Gastrocnemius medialis (tissue), 4 donors: ENCODE results near the gene ST7L. TPM values are rescaled to one million over a fixed set of nuclear protein-coding genes. Genes with fewer than 3 reads are reported as not detected.

ENCODE experiments used
- ATAC-seq, 2 donors: fragments of 150-250 bp; one replicate each; pipeline ENCODE4 v1.9.1; 2016
- DNase-seq, 2 donors: peaks; one replicate each; pipeline ENCODE4 v3.0.0-alpha.2; 2019
- H3K27ac ChIP-seq, 4 donors: fragments of 200-600 bp; sonication (generic); 1 replicate in 1 of 4; 2 replicates in 3 of 4; pipeline ENCODE4 v1.5.1; 2016 to 2018; ENCODE audit warnings: mild to moderate bottlenecking in 2 of 4, moderate library complexity in 1 of 4
- H3K27me3 ChIP-seq, 3 donors: fragments of 200-600 bp; sonication (generic) in 2 of 3; 1 replicate in 1 of 3; 2 replicates in 2 of 3; pipeline versions ENCODE4 v1.5.1 to v1.6.0; 2016 to 2019; ENCODE audit warnings: mild to moderate bottlenecking in 1 of 3, moderate library complexity in 1 of 3
- H3K36me3 ChIP-seq, 2 donors: fragments of 200-600 bp; sonication (generic) in 1 of 2; one replicate each; pipeline ENCODE4 v1.5.1; 2017 to 2018
- H3K4me1 ChIP-seq, 2 donors: fragments of 200-600 bp; sonication (generic) in 1 of 2; one replicate each; pipeline ENCODE4 v1.5.1; 2016 to 2017; ENCODE audit warnings: mild to moderate bottlenecking in 2 of 2
- H3K4me3 ChIP-seq, 4 donors: fragments of 200-600 bp; sonication (generic) in 3 of 4; 1 replicate in 1 of 4; 2 replicates in 3 of 4; pipeline ENCODE4 v1.5.1; 2016 to 2019; ENCODE audit warnings: mild to moderate bottlenecking in 2 of 4
- H3K9me3 ChIP-seq, 3 donors: fragments of 200-600 bp; sonication (generic) in 2 of 3; 1 replicate in 1 of 3; 2 replicates in 2 of 3; pipeline ENCODE4 v1.5.1; 2016 to 2019
- CTCF ChIP-seq, 5 experiments: fragments of 450-650 bp in 3 of 5; fragments of 200-600 bp in 2 of 5; sonication (generic) in 2 of 5; IDR thresholded peaks in 4 of 5; conservative IDR thresholded peaks in 1 of 5; 1 replicate in 4 of 5; 2 replicates in 1 of 5; pipeline ENCODE4 v1.5.1; 2016 to 2019; ENCODE audit warnings: antibody characterized with exemption in 5 of 5, mild to moderate bottlenecking in 3 of 5, moderate library complexity in 3 of 5
- POLR2A ChIP-seq, 2 donors: fragments of 450-650 bp; IDR thresholded peaks; one replicate each; pipeline ENCODE4 v1.6.1; 2017; ENCODE audit warnings: antibody characterized with exemption in 2 of 2, mild to moderate bottlenecking in 2 of 2, moderate library complexity in 2 of 2
- in situ Hi-C, 4 donors: fragments of 200-750 bp; cut with MboI; loops; one replicate each; pipeline versions ENCODE4 v1.15.0 to v1.8.0; 2017; ENCODE audit warnings: low sequenced_read_pairs in 4 of 4
- intact Hi-C: fragments of 100-400 bp; cut with DNase I; formaldehyde crosslinking; loops from one replicate; pipeline ENCODE4 v1.15.1; 2023; ENCODE audit warnings: low total_unique reads
- total RNA-seq, 4 donors: library from RNA; depleted of rRNA; stranded (reverse); fragments of >200 nt; gene quantifications; one replicate each; pipeline versions ENCODE4 v1.1.0 to v1.2.3, GENCODE V29; 2016

Gene ST7L
- total RNA-seq, 4 donors from 2014 or later = 9.6 to 16.7 (median 15.0) TPM

GRCh38 chr1:112629256-112629655 is 10.3 kb upstream of the ST7L start:
- intact Hi-C loops (loop anchor here (5.0 kb wide), 1 partner anchor 43 kb away; the partner anchor contains the start of gene MOV10), in situ Hi-C loops (loop anchor here in 2 of 4 donors (10.0 kb wide), 1 partner anchor 76 kb away; the partner anchor contains the start of gene RHOC (in 2 of the 2))
- Histone ChIP-seq H3K4me1 (peaks cover 36 to 39% of the 10 kb centered on the region in 2 donors), H3K36me3 (peaks cover 0 to 4% of the 10 kb centered on the region in 2 donors), H3K27me3 (no peaks in the 10 kb centered on the region), H3K27ac (peak overlapping the region in 2 of 4 donors; percentile 76 to 97), H3K4me3 (no peak overlapping the region), H3K9me3 (no peaks in the 10 kb centered on the region)
- ATAC-seq (no peak), DNase-seq (no peak)
- TF ChIP-seq CTCF (IDR thresholded peaks at IDR 0.05 in 4 of 5, conservative IDR thresholded peaks at IDR 0.05 in 1 of 5) (no peak), POLR2A (IDR thresholded peaks at IDR 0.05) (no peak)

- Histone ChIP-seq H3K4me1 (peaks cover 30 to 39% of the 10 kb centered on the region in 2 donors), H3K27ac (peak overlapping the region; percentile 65 to 97 (median 74)), H3K27me3 (no peaks in the 10 kb centered on the region), H3K36me3 (peaks cover 0 to 4% of the 10 kb centered on the region in 2 donors), H3K9me3 (no peaks in the 10 kb centered on the region), H3K4me3 (no peak overlapping the region)
- DNase-seq = no peak
- TF ChIP-seq CTCF (IDR thresholded peaks at IDR 0.05 in 4 of 5, conservative IDR thresholded peaks at IDR 0.05 in 1 of 5) (no peak), POLR2A (IDR thresholded peaks at IDR 0.05) (no peak)
- ATAC-seq = no peak
- in situ Hi-C loops = loop anchor here in 2 of 4 donors (10.0 kb wide), 1 partner anchor 76 kb away; the partner anchor contains the start of gene RHOC (in 2 of the 2)
- intact Hi-C loops = loop anchor here (5.0 kb wide), 1 partner anchor 44 kb away; the partner anchor contains the start of gene MOV10
Observed at GRCh38 chr1:112628516-112628915, 9.6 kb upstream of the ST7L start.

GRCh38 chr1:112626887-112627286 is 7.9 kb upstream of the ST7L start:
- no peak for TF ChIP-seq POLR2A (IDR thresholded peaks at IDR 0.05)
- no peak for TF ChIP-seq CTCF (IDR thresholded peaks at IDR 0.05 in 4 of 5, conservative IDR thresholded peaks at IDR 0.05 in 1 of 5)
- in situ Hi-C loops = loop anchor here in 2 of 4 donors (10.0 kb wide), 1 partner anchor 78 kb away; the partner anchor contains the start of gene RHOC (in 2 of the 2)
- peaks cover 0 to 4% of the 10 kb centered on the region in 2 donors for H3K36me3 ChIP-seq
- H3K4me3 ChIP-seq = no peak overlapping the region
- peak overlapping the region; percentile 65 to 97 (median 74) for H3K27ac ChIP-seq
- H3K9me3 ChIP-seq = no peaks in the 10 kb centered on the region
- intact Hi-C loops = loop anchor here (5.0 kb wide), 1 partner anchor 45 kb away; the partner anchor contains the start of gene MOV10
- no peaks in the 10 kb centered on the region for H3K27me3 ChIP-seq
- H3K4me1 ChIP-seq = peaks cover 37 to 44% of the 10 kb centered on the region in 2 donors
- no peak for DNase-seq
- ATAC-seq = no peak

- in situ Hi-C loops = loop anchor here in 2 of 4 donors (10.0 kb wide), 1 partner anchor 79 kb away; the partner anchor contains the start of gene RHOC (in 2 of the 2)
- no peak for TF ChIP-seq POLR2A (IDR thresholded peaks at IDR 0.05)
- no peak for TF ChIP-seq CTCF (IDR thresholded peaks at IDR 0.05 in 4 of 5, conservative IDR thresholded peaks at IDR 0.05 in 1 of 5)
- H3K36me3 ChIP-seq = no peaks in the 10 kb centered on the region
- no peak for ATAC-seq
- intact Hi-C loops = loop anchor here (5.0 kb wide), 1 partner anchor 46 kb away; the partner anchor contains the start of gene MOV10
- H3K4me1 ChIP-seq = peaks cover 41 to 47% of the 10 kb centered on the region in 2 donors
- no peaks in the 10 kb centered on the region for H3K9me3 ChIP-seq
- no peaks in the 10 kb centered on the region for H3K27me3 ChIP-seq
- DNase-seq = no peak
- peak overlapping the region in 3 of 4 donors; percentile 0 to 97 (median 43) for H3K27ac ChIP-seq
- H3K4me3 ChIP-seq = no peak overlapping the region
Observed at GRCh38 chr1:112626193-112626592, 7.3 kb upstream of the ST7L start.
